Neural cell (in vitro differentiated cells): ENCODE data around the gene PDCD2.

ENCODE experiments used
- CTCF ChIP-seq: fragments of 450-650 bp; IDR thresholded peaks from 2 replicates; pipeline ENCODE4 v1.5.1; 2014; ENCODE audit warnings: antibody characterized with exemption, mild to moderate bottlenecking, moderate library complexity; ENCODE audit not compliant: poor library complexity, severe bottlenecking
- EP300 ChIP-seq: fragments of 450-650 bp; conservative IDR thresholded peaks from 2 replicates; pipeline ENCODE4 v1.6.1; 2014; ENCODE audit warnings: antibody characterized with exemption, mild to moderate bottlenecking, moderate library complexity; ENCODE audit not compliant: poor library complexity, severe bottlenecking
- POLR2AphosphoS5 ChIP-seq: IDR thresholded peaks from 2 replicates; pipeline ENCODE4 v1.6.1; 2012
- RAD21 ChIP-seq: fragments of 450-650 bp; conservative IDR thresholded peaks from 2 replicates; pipeline ENCODE4 v1.6.1; 2014; ENCODE audit warnings: antibody characterized with exemption, mild to moderate bottlenecking, moderate library complexity
- REST ChIP-seq: IDR thresholded peaks from 2 replicates; pipeline ENCODE4 v1.6.1; 2012; ENCODE audit warnings: borderline replicate concordance
- SMC3 ChIP-seq: fragments of 450-650 bp; conservative IDR thresholded peaks from 2 replicates; pipeline ENCODE4 v1.6.1; 2014; ENCODE audit warnings: antibody characterized with exemption, mild to moderate bottlenecking, moderate library complexity; ENCODE audit not compliant: poor library complexity

- TF ChIP-seq CTCF (peak; percentile 18), EP300 (no peak), REST (no peak), SMC3 (no peak), RAD21 (no peak), POLR2AphosphoS5 (no peak)
These were observed 9.2 kb downstream of the PDCD2 start for GRCh38 chr6:170575250-170575649.
